Tibial nerve (tissue), 4 donors: ENCODE data around the gene POLA1. TPM values are rescaled to one million over a fixed set of nuclear protein-coding genes. Genes with fewer than 3 reads are reported as not detected.

ENCODE experiments used
- DNase-seq, 2 donors: peaks; one replicate each; pipeline ENCODE4 v3.0.0-alpha.2; 2019; ENCODE audit warnings: low spot score in 2 of 2
- H3K27ac ChIP-seq, 4 donors: fragments of 200-600 bp; sonication (generic) in 3 of 4; one replicate each; pipeline ENCODE4 v1.5.1; 2017 to 2019; ENCODE audit warnings: mild to moderate bottlenecking in 1 of 4
- H3K27me3 ChIP-seq, 2 donors: fragments of 200-600 bp; sonication (generic) in 1 of 2; one replicate each; pipeline versions ENCODE4 v1.5.1 to v1.6.0; 2017 to 2019
- H3K36me3 ChIP-seq, 3 donors: fragments of 200-600 bp; sonication (generic); one replicate each; pipeline ENCODE4 v1.5.1; 2018 to 2019
- H3K4me1 ChIP-seq, 4 donors: fragments of 200-600 bp; sonication (generic) in 3 of 4; one replicate each; pipeline ENCODE4 v1.5.1; 2017 to 2019
- H3K4me3 ChIP-seq, 4 donors: fragments of 200-600 bp; sonication (generic) in 3 of 4; one replicate each; pipeline ENCODE4 v1.5.1; 2017 to 2019; ENCODE audit warnings: mild to moderate bottlenecking in 1 of 4, moderate library complexity in 1 of 4
- H3K9me3 ChIP-seq, 4 donors: fragments of 200-600 bp; sonication (generic) in 3 of 4; one replicate each; pipeline ENCODE4 v1.5.1; 2017 to 2019
- EP300 ChIP-seq, 2 donors: sonication (generic); formaldehyde crosslinking; IDR thresholded peaks; one replicate each; pipeline ENCODE4 v1.6.1; 2017; ENCODE audit warnings: antibody characterized with exemption in 2 of 2, mild to moderate bottlenecking in 1 of 2
- POLR2A ChIP-seq, 2 donors: fragments of 450-650 bp; IDR thresholded peaks; one replicate each; pipeline ENCODE4 v1.6.1; 2017; ENCODE audit warnings: antibody characterized with exemption in 2 of 2, mild to moderate bottlenecking in 2 of 2, moderate library complexity in 2 of 2
- WGBS, 2 donors: methylation state at CpG; one replicate each; pipeline ENCODE4 v1.1.5; 2018; 5-methylcytosine and 5-hydroxymethylcytosine counted together
- total RNA-seq, 4 donors: library from RNA; depleted of rRNA; stranded (reverse); fragments of >200 nt; gene quantifications; one replicate each; pipeline ENCODE4 v1.1.0, GENCODE V29; 2016
- TF ChIP-seq, protein P1 (sequence below), 5 experiments: fragments of 200-600 bp in 3 of 5; fragments of 450-650 bp in 2 of 5; sonication (generic) in 3 of 5; IDR thresholded peaks; one replicate each; pipeline ENCODE4 v1.5.1; 2016 to 2019; ENCODE audit warnings: antibody characterized with exemption in 5 of 5, mild to moderate bottlenecking in 3 of 5, moderate library complexity in 2 of 5

POLA1 gene
- total RNA-seq, 4 donors from 2014 or later, result 8.6 to 27.8 (median 13.7) TPM

DNA sequence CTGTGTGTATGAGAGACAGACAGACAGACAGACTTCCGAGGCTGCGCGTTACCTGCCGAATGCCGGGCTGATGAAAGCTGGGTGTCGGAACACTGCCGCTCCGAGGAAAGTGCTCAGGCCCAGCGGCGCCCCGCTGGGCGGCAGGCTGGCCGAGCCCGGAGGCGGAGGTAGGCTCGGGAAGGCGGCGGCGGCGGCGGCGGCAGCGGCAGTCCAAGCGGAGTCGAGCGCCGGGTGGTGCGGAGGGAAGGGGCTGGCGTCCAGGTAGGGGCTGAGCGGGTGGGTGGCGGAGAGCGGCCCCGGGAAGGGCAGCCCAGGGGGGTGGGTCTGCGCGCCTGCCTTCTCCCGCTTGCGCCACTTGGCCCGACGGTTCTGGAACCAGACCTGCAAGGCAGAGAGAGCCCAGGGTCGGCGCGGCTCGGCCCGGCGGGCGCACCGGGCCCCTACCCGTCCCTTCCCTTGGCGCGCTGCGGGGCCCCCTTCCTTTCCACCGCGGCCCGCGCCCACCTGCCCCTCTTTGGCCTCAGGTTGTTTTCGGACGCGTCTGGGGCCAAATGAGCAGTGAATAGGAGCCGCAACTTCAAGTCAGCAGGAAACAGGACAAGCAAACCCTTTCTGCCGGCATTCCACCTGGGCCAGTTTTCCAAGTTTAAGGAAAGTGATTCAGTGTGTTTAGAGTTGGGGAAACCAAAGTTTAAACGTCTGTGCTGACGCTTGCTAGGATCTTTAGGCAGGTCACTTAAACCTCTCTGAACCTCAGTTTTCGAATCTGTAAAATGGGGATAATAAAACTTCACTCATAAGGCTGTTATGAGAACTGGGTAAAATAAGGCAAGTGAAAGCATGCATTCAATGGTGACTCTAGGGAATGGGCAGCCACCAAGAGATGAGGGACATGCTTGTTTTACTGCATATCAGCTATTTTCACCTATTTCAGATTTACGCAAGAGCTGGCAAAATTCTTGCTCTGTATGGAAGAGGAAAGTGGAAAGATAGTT is 313.6 kb downstream of the POLA1 start:
- Histone ChIP-seq H3K27ac (no peak overlapping the region), H3K4me3 (no peak overlapping the region), H3K36me3 (no peaks in the 10 kb centered on the region), H3K4me1 (peaks cover 0 to 48% (median 7%) of the 10 kb centered on the region in 4 donors), H3K27me3 (peaks cover 0 to 98% of the 10 kb centered on the region in 2 donors), H3K9me3 (no peaks in the 10 kb centered on the region)
- no peak for TF ChIP-seq POLR2A (IDR thresholded peaks at IDR 0.05)
- TF ChIP-seq, protein P1, sequence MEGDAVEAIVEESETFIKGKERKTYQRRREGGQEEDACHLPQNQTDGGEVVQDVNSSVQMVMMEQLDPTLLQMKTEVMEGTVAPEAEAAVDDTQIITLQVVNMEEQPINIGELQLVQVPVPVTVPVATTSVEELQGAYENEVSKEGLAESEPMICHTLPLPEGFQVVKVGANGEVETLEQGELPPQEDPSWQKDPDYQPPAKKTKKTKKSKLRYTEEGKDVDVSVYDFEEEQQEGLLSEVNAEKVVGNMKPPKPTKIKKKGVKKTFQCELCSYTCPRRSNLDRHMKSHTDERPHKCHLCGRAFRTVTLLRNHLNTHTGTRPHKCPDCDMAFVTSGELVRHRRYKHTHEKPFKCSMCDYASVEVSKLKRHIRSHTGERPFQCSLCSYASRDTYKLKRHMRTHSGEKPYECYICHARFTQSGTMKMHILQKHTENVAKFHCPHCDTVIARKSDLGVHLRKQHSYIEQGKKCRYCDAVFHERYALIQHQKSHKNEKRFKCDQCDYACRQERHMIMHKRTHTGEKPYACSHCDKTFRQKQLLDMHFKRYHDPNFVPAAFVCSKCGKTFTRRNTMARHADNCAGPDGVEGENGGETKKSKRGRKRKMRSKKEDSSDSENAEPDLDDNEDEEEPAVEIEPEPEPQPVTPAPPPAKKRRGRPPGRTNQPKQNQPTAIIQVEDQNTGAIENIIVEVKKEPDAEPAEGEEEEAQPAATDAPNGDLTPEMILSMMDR (IDR thresholded peaks at IDR 0.05), result no peak
- TF ChIP-seq EP300 (IDR thresholded peaks at IDR 0.05), result no peak
- 13 to 24% methylated on average over 21 to 48 of the region's 64 CpGs for WGBS, 2 donors
- DNase-seq, result no peak

DNA sequence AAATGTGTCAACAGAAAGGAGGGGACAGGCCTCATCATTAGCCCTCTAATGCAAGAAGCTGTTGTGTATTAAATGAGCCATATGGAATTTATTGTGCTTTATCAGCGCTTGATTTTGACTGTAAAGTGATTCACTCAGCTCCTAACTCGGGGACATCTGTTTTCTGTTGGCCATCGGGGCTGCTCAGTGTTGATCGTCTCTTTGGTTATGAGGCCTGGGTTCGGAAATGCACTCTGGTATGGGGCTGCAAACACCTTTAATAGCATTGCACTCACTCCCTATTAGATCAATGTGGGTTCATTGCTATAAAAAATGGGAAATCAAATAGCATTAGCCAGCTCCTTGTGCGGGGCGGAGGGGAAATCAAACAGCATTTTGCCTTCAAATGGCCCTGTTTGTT is 315.7 kb downstream of the POLA1 start:
- Histone ChIP-seq H3K27ac (no peak overlapping the region), H3K36me3 (no peaks in the 10 kb centered on the region), H3K4me3 (no peak overlapping the region), H3K9me3 (no peaks in the 10 kb centered on the region), H3K27me3 (peaks cover 0 to 96% of the 10 kb centered on the region in 2 donors), H3K4me1 (peaks cover 0 to 53% (median 7%) of the 10 kb centered on the region in 4 donors)
- TF ChIP-seq EP300 (IDR thresholded peaks at IDR 0.05), result no peak
- TF ChIP-seq, protein P1 (IDR thresholded peaks at IDR 0.05), result no peak
- no peak for TF ChIP-seq POLR2A (IDR thresholded peaks at IDR 0.05)
- DNase-seq, result no peak
- 48 to 59% methylated on average over 7 of the region's 7 CpGs for WGBS, 2 donors

DNA sequence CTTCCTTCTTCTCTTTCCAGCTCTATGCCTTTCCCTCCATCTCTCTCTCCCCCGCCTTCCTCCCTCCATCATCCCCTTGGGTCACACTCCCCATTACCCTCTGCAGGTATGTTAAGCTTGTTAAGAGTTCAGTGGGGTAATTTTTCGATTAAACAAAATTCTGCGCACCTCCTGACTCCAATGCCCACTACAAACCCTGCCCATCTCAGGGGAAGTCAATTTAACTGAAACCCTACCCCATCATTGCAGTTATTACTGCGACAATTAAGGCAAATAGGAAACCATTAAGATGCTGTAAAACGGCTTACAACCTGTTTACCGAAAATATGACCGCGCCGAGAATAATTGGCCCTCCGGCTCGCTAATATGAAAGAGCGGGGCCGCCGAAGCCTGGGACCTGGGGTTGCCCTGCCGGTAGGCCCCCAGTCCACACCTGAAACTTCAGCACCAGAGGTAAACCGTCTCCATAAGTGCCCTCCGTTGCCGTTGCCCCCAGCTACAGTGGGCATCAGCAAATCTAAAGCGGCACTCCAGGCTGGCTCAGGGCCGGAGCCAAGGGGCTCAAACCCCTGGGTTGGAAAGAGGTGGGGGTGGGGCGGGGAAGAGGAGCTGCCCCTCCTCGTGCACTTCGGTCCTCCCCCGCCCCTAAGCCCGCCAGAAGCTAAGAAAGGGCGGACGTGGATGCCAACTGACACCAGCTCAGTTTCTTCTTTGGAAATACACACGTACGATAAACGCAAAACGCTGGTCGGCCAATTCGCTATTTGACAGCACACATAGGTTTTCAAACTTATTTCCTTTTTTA is 317.3 kb downstream of the POLA1 start:
- no peaks in the 10 kb centered on the region for H3K9me3 ChIP-seq
- H3K27ac ChIP-seq, result no peak overlapping the region
- H3K36me3 ChIP-seq, result no peaks in the 10 kb centered on the region
- DNase-seq, result no peak
- H3K27me3 ChIP-seq, result peaks cover 0 to 96% of the 10 kb centered on the region in 2 donors
- 24 to 39% methylated on average over 28 to 33 of the region's 33 CpGs for WGBS, 2 donors
- TF ChIP-seq, protein P1 (IDR thresholded peaks at IDR 0.05), result no peak
- TF ChIP-seq POLR2A (IDR thresholded peaks at IDR 0.05) (no peak), EP300 (IDR thresholded peaks at IDR 0.05) (no peak)
- H3K4me3 ChIP-seq, result no peak overlapping the region
- H3K4me1 ChIP-seq, result peaks cover 0 to 40% (median under 1%) of the 10 kb centered on the region in 4 donors

DNA sequence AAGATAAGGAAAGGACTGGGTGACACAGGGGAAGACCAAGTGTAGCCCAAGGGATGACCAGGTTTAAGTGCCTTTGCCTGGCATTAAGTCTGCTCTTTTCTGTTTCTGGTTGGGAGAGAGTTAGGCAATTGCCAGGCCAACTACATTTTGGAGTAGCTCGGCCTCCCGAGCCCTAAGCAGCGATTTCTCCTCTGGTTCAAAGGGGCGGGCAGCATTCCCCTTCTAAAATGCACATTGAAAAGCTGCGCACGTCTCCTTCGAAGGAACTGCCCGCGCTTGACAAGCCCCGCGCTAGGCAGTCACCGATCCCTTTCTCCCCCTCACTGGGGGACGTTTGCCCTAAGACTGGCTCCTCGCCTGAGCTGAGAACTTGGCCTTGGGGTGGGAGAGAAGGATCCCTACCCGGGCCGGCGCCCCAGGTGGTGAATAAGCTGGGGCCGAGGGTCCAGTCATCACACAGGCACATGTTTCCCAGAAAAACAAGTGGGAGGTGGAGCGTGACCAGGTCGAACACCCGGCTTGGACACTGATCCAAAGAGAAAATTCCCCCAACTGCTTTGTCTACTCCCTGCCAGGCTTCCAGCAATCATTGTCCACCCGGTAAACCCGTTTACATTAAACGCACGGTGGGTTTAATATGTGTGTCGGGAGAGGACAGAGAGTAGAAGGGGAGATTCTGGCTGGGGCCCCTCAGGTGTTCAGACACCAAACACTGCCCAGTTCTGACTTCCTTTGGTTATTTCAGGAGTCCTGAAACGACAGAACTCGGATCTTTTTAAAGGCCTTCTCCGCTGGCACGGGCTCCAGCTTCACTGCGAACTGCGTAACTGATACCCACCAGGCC is 318.1 kb downstream of the POLA1 start:
- Histone ChIP-seq H3K36me3 (no peaks in the 10 kb centered on the region), H3K27me3 (peaks cover 0 to 96% of the 10 kb centered on the region in 2 donors), H3K4me1 (peaks cover 0 to 35% (median 0%) of the 10 kb centered on the region in 4 donors), H3K4me3 (no peak overlapping the region), H3K27ac (no peak overlapping the region), H3K9me3 (no peaks in the 10 kb centered on the region)
- WGBS, 2 donors, result 7 to 37% methylated on average over 25 to 32 of the region's 32 CpGs
- TF ChIP-seq, protein P1 (IDR thresholded peaks at IDR 0.05), result no peak
- TF ChIP-seq EP300 (IDR thresholded peaks at IDR 0.05) (no peak), POLR2A (IDR thresholded peaks at IDR 0.05) (no peak)
- no peak for DNase-seq
